IMR-90 (cell line): ENCODE results near the gene HBM. TPM values are rescaled to one million over a fixed set of nuclear protein-coding genes. Genes with fewer than 3 reads are reported as not detected.

ENCODE experiments used
- ATAC-seq: fragments of 200-7000 bp; cut with Tn5 transposase; 2 replicates; pipeline ENCODE4 v1.9.1; 2020; ENCODE audit warnings: low read depth, mild to moderate bottlenecking, moderate library complexity
- BruUV-seq: library from RNA; stranded (reverse); fragments of 400-500 nt; replicated peaks from 2 replicates; lab custom pipeline; 2021; lab: Mats Ljungman, UMichigan
- CTCF ChIA-PET: fragments of 300-600 bp; formaldehyde crosslinking; extraction: SDS; loops from one replicate; lab custom pipeline; 2021; ENCODE audit warnings: antibody characterized with exemption; lab: Yijun Ruan, JAX
- POLR2A ChIA-PET: fragments of 300-600 bp; sonication (Branson Sonifier 250); formaldehyde crosslinking; loops from one replicate; lab custom pipeline; 2022; ENCODE audit warnings: antibody characterized with exemption; ENCODE audit not compliant: unreplicated experiment; lab: Charles Lee
- DNase-seq: peaks from one replicate; pipeline ENCODE4 v3.0.0; 2013
- H2AFZ ChIP-seq: replicated peaks from 2 replicates; pipeline ENCODE3; 2013; ENCODE audit warnings: low read length, mild to moderate bottlenecking; ENCODE audit not compliant: poor library complexity
- H2AK5ac ChIP-seq: 2 replicates; pipeline ENCODE4 v1.6.1; 2013; ENCODE audit warnings: low read depth, low read length, inconsistent platforms
- H2AK9ac ChIP-seq: replicated peaks from 2 replicates; pipeline ENCODE3; 2013; ENCODE audit warnings: mild to moderate bottlenecking, low read depth, low read length, moderate library complexity; ENCODE audit not compliant: poor library complexity
- H2BK120ac ChIP-seq: 2 replicates; pipeline ENCODE4 v1.6.1; 2013; ENCODE audit warnings: low read depth, low read length, inconsistent platforms
- H2BK15ac ChIP-seq: 3 replicates; pipeline ENCODE4 v1.6.1; 2013; ENCODE audit warnings: low read depth, low read length, inconsistent platforms
- H2BK20ac ChIP-seq: 2 replicates; pipeline ENCODE4 v1.6.1; 2013; ENCODE audit warnings: low read depth, mild to moderate bottlenecking, inconsistent platforms, low read length, moderate library complexity
- H2BK5ac ChIP-seq: 2 replicates; pipeline ENCODE4 v1.6.1; 2013; ENCODE audit warnings: mild to moderate bottlenecking, low read depth, low read length, inconsistent platforms; ENCODE audit not compliant: poor library complexity, severe bottlenecking
- H3K14ac ChIP-seq: replicated peaks from 2 replicates; pipeline ENCODE4 v1.6.1; 2013; ENCODE audit warnings: low read depth, low read length, inconsistent platforms
- H3K18ac ChIP-seq: 2 replicates; pipeline ENCODE4 v1.6.1; 2013; ENCODE audit warnings: low read depth, low read length, control low read depth
- H3K23ac ChIP-seq: 2 replicates; pipeline ENCODE4 v1.6.1; 2013; ENCODE audit warnings: low read depth, low read length, inconsistent platforms
- H3K27ac ChIP-seq: 2 replicates; pipeline ENCODE4 v1.5.1; 2013; ENCODE audit warnings: mild to moderate bottlenecking, control low read depth, low read length; ENCODE audit not compliant: insufficient read depth
- H3K27me3 ChIP-seq: 2 replicates; pipeline ENCODE4 v1.6.1; 2013; ENCODE audit warnings: low read length; ENCODE audit not compliant: control insufficient read depth, insufficient read depth
- H3K36me3 ChIP-seq: 2 replicates; pipeline ENCODE4 v1.6.1; 2013; ENCODE audit warnings: low read length, mixed read lengths; ENCODE audit not compliant: control insufficient read depth, insufficient read depth
- H3K4ac ChIP-seq: 2 replicates; pipeline ENCODE4 v1.6.1; 2013; ENCODE audit warnings: low read depth, low read length, inconsistent platforms
- H3K4me1 ChIP-seq: 2 replicates; pipeline ENCODE4 v1.6.1; 2013; ENCODE audit warnings: low read length, mixed read lengths; ENCODE audit not compliant: control insufficient read depth, insufficient read depth
- H3K4me2 ChIP-seq: 2 replicates; pipeline ENCODE4 v1.6.1; 2013; ENCODE audit warnings: low read depth, mild to moderate bottlenecking, control low read depth, low read length, moderate library complexity
- H3K4me3 ChIP-seq: 2 replicates; pipeline ENCODE4 v1.5.1; 2013; ENCODE audit warnings: low read depth, mild to moderate bottlenecking, control low read depth, low read length, moderate library complexity; ENCODE audit not compliant: insufficient read depth
- H3K56ac ChIP-seq: 2 replicates; pipeline ENCODE4 v1.6.1; 2013; ENCODE audit warnings: low read length, inconsistent platforms; ENCODE audit not compliant: insufficient read depth; ENCODE audit errors: extremely low read depth
- H3K79me1 ChIP-seq, 2 experiments: 2 replicates each; pipeline ENCODE4 v1.6.1; 2013; ENCODE audit warnings: low read length in 2 of 2, inconsistent platforms in 1 of 2, low read depth in 1 of 2
- H3K9ac ChIP-seq: 2 replicates; pipeline ENCODE4 v1.6.1; 2013; ENCODE audit warnings: low read depth, low read length, control low read depth
- H3K9me1 ChIP-seq: 2 replicates; pipeline ENCODE4 v1.6.1; 2013; ENCODE audit warnings: low read length, inconsistent platforms; ENCODE audit not compliant: insufficient read depth
- H3K9me3 ChIP-seq: 2 replicates; pipeline ENCODE4 v1.6.1; 2013; ENCODE audit warnings: low read length; ENCODE audit not compliant: control insufficient read depth, insufficient read depth
- H4K20me1 ChIP-seq: 2 replicates; pipeline ENCODE4 v1.6.1; 2013; ENCODE audit warnings: low read length, inconsistent platforms; ENCODE audit not compliant: insufficient read depth
- H4K5ac ChIP-seq: 2 replicates; pipeline ENCODE4 v1.6.1; 2013; ENCODE audit warnings: mild to moderate bottlenecking, low read depth, low read length, control low read depth
- H4K8ac ChIP-seq, 2 experiments: 2 replicates each; pipeline ENCODE4 v1.6.1; 2013; ENCODE audit warnings: low read depth in 2 of 2, low read length in 2 of 2, control low read depth in 1 of 2, inconsistent platforms in 1 of 2
- H4K91ac ChIP-seq: 2 replicates; pipeline ENCODE4 v1.6.1; 2013; ENCODE audit warnings: low read depth, low read length, inconsistent platforms; ENCODE audit not compliant: insufficient read depth
- FOS ChIP-seq: fragments of 150-350 bp; IDR thresholded peaks from 2 replicates; pipeline ENCODE4 v1.6.1; 2016; ENCODE audit warnings: low read depth, low read length
- MAFK ChIP-seq: IDR thresholded peaks from 2 replicates; pipeline ENCODE4 v1.6.1; 2012; ENCODE audit warnings: low read depth, low read length, improper control_type of control experiment
- RCOR1 ChIP-seq: IDR thresholded peaks from 2 replicates; pipeline ENCODE4 v1.6.1; 2012; ENCODE audit warnings: mild to moderate bottlenecking, low read length, improper control_type of control experiment; ENCODE audit not compliant: insufficient replicate concordance
- WGBS, 2 experiments: methylation state at CpG; one replicate each; pipeline versions ENCODE4 v1.1.5 to v1.1.7; 2013; ENCODE audit warnings: missing lambda C conversion rate in 2 of 2; ENCODE audit not compliant: insufficient read length in 1 of 2; ENCODE audit errors: extremely low coverage in 2 of 2; 5-methylcytosine and 5-hydroxymethylcytosine counted together
- dilution Hi-C: fragments of 300-500 bp; cut with HindIII; formaldehyde crosslinking; loops from one replicate; pipeline ENCODE4 v1.14.3; 2018; ENCODE audit warnings: low sequenced_read_pairs; ENCODE audit not compliant: unreplicated experiment
- in situ Hi-C: fragments of 300-500 bp; cut with MboI; formaldehyde crosslinking; loops from 3 replicates; pipeline ENCODE4 v1.14.3; 2019; ENCODE audit warnings: low sequenced_read_pairs, inconsistent platforms, mixed read lengths
- intact Hi-C: fragments of 100-400 bp; cut with micrococcal nuclease; formaldehyde crosslinking; loops from 2 replicates; pipeline ENCODE4 v1.10.0; 2022
- polyA plus RNA-seq, 3 experiments: library from polyadenylated mRNA; depleted of rRNA; stranded (reverse); fragments of >200 nt; gene quantifications; 2 replicates each; pipeline ENCODE4 v1.2.3, GENCODE V29; 2012; ENCODE audit warnings: low replicate concordance in 1 of 3
- total RNA-seq: library from RNA; depleted of rRNA; stranded (reverse); fragments of >200 nt; gene quantifications from 2 replicates; pipeline ENCODE4 v1.2.3, GENCODE V29; 2012

The HBM gene
- total and polyA plus RNA-seq, 2 of the 4 experiments (the other 2 are of a cell fraction), result not detected

DNA sequence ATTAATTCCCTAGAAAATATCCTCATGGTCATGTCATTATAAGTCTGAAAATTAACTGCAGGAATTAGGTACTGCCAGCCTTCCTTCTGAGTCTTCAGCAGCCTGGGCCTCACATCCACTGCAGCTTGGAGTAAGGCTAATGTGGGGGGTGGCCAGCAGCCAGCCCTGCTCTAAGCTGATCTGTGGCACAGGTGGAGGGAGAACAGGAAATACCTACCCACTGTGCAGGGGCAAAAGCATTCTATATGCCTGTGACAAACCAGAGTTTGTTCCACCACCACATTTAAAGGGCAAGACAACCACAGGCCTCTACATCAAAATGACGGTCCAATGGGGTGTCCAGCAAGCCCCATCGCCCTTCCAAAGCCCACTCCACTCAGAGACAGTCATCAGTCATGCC, 36.7 kb upstream of the HBM start:
- Histone ChIP-seq H3K4me1 (no peaks in the 10 kb centered on the region; the same call in 1 of the 2 replicates), H3K4ac (no peak overlapping the region), H3K4me2 (no peak overlapping the region), H4K20me1 (peaks cover 38% of the 10 kb centered on the region), H4K8ac (no peak overlapping the region), H3K23ac (no peak overlapping the region), H4K91ac (no peak overlapping the region), H3K79me1 (peaks cover 40 to 71% of the 10 kb centered on the region in 2 experiments), H2BK5ac (no peak overlapping the region), H3K9me1 (no peaks in the 10 kb centered on the region; the same call in 1 of the 2 replicates), H2AK5ac (no peak overlapping the region), H3K27ac (no peak overlapping the region), H3K18ac (no peak overlapping the region), H2BK120ac (no peak overlapping the region), H4K5ac (no peak overlapping the region), H3K56ac (no peak overlapping the region), H3K9me3 (no peaks in the 10 kb centered on the region), H2AFZ (no peak overlapping the region), H3K9ac (no peak overlapping the region), H2BK15ac (no peak overlapping the region), H2BK20ac (no peak overlapping the region), H3K4me3 (no peak overlapping the region), H3K27me3 (no peaks in the 10 kb centered on the region), H2AK9ac (no peak overlapping the region), H3K36me3 (0 out of 2 replicates have a peak, but pooled peaks cover 2% of the 10 kb centered on the region), H3K14ac (no peak overlapping the region)
- intact Hi-C loops, result no loop called here
- in situ Hi-C loops, result no loop called here
- no peak for ATAC-seq
- 92% methylated on average over 2 of the region's 2 CpGs; no CpG with 5 or more reads in 1 of the 2 experiments for WGBS, 2 experiments
- no TSS peak for BruUV-seq
- ChIA-PET POLR2A (no interaction called here), CTCF (no interaction called here)
- no peak for TF ChIP-seq FOS
- no peak for TF ChIP-seq RCOR1
- no peak for TF ChIP-seq MAFK
- no peak for DNase-seq
- dilution Hi-C loops, result no loop called here
